Stimulated activated CD8-positive, alpha-beta memory T cell treated with anti-CD3 and anti-CD28 coated beads, Interleukin-12 subunit alpha, Interleukin-12 subunit beta, amount 100 ng/mL, for 1 hour (primary cell): ENCODE measurements around the gene RIPOR2.
A peak's percentile ranks its signal among the peaks of the same experiment; 100 is the strongest.
"Not testable (repeated sequence)": the region's sequence is repeated elsewhere in the genome, so short reads cannot be mapped to it uniquely, and the experiment has no call there.

Experiments
- DNase-seq: peaks from one replicate; pipeline ENCODE4 v3.0.0-alpha.2; 2020; ENCODE audit warnings: low read depth

Gene RIPOR2

DNA sequence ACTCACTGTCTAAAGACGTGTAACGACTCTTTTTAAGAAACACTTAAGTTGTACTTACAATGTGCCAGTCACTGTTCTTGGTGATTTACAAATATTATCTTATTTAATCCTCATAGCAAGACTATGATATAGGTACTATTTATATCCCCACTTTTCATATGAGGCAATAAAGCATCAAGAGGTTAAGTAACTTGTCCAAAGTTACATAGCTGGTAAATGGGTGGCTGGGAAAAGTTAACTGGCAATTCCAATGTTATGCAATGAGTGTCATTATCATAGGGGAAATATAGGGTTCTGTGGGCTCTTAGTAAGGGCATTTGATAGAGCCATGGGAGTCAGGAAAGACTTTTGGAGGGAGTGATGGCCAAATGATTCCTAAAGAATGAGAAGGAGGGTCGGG, 21.4 kb upstream of the RIPOR2 start:
- DNase-seq = no peak

DNA sequence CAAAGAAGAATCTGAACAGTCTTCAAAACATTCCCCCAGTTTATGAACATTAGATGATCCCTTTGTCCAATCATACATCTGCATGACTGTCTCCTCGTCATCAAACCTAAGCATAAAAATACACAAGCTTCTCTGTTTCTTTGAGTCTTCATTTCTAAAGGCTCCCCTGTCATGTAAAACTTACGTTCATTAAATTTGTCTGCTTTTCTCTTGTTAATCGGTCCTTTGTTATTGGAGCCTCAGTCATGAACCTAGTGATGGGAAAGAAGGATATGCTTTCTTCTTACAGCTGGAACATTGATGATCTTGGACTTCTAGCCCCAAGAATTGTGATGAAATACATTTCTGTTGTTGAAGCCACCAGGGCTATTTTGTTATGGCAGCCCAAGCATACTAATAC, 18.0 kb upstream of the RIPOR2 start:
- no peak for DNase-seq

DNA sequence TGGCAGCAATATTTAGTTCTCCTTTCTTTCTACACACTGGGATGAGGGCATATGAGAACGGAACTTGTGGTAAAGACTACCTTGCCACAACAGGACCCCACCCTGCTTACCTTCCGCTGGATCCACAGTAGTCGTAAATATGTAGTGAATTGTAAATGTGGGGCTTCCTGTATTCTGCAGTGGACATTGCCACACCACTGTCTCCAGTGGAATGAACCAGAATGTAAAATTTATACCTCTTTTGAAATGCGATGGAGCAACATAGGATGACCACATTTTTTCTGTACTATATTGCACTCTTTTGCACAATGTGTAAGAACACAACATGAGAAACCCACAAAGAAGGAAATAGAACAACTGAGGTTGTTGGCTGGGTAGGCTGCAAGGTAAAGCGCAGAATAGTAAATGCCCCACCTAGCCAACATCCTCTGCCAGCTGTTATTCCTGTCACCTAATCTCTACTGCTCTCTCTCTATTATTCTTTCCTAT, 16.1 kb upstream of the RIPOR2 start:
- DNase-seq = no peak

DNA sequence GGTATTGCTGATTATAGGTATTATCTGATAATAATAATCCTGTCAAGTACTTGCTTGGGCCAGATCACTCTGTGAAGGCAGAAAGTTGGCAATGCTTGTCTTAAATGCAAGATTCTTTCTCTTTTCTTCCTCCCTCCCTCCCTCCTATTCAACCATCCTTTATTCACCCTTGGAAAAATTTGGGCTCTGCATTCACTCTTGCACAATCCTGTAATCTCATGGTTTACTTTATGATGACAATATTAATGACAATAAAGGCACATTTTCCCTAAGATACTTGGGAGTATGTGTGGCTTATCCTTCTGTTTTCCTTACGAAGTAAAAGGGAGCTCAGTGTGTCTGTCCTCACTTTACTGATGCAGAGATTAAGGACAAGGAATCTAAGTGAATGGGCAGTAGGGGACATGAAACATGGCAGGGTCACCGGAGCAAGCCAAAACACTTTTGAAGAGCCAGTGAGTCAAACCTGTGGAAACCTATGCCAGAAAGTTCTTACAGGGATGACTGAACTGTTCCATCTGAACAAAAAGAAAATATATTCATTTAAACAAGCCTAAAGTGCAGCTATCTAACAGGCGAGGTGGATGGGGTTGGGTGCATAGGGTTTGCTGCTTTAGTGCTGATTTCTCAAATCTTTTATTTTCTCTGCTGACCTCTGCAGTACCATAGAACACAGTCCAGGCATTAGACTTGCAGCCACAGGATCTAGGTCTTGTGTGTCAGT, 14.6 kb upstream of the RIPOR2 start:
- DNase-seq = no peak

DNA sequence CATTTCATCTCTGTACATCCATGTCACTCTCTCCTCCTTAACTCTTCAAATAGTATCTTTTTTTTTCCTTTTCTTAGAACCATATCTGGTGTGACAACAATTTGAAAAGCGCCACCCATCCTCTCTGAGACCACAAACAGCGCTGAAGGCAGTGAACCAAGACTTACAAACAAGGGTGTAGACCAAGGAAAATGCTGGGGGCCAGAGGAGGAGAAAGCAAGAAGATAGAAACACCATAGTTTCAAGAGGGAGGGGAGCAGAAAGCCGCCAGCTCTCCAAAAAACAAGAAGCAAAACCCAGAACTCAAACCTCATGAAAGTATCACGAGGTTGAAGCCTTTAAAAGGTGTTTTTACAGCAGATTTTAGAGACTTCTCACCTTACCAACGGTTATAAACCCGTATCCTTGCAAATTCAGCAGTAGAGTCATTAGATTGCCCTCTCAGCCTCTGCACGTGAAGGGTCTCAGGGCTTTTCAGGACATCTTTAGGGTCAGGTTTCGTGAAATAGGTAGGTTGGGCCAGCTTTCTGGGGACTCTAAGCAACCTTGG, 13.3 kb upstream of the RIPOR2 start:
- DNase-seq = peak; percentile 35

DNA sequence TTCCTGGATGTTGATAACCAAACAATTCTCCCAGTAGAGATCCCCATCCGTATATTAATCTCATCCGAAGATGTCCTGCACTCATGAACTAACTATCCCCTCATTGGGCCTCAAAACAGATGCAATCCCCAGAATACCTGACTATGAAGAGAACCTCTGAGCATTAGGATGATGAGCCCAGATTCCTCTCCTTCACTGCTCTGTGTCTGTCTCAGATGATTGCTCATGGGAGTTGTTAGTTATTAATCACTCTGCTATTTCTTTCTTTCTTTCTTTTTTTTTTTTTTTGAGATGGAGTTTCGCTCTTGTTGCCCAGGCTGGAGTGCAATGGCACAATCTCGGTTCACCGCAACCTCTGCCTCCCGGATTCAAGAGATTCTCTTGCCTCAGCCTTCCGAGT, 12.5 kb upstream of the RIPOR2 start:
- not testable (repeated sequence) for DNase-seq

DNA sequence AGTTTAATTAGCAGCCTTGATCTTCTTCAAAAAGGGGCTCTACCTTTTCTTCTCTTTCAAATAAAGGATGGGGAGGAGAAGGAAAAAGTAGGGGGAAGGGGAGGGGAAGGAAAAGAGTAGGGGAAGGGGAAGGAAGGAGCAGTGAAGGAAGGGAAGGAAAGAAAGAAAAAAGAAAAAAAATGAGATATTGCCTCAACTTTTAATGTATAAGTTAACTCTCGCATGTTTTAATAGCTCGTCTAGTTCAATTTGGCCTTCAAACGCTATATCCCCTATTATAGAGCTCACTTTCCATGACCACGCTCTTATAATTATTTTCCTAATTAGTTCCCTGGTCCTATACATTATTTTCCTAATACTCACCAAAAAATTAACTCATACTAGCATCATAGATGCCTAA, 11.9 kb upstream of the RIPOR2 start:
- no peak for DNase-seq

DNA sequence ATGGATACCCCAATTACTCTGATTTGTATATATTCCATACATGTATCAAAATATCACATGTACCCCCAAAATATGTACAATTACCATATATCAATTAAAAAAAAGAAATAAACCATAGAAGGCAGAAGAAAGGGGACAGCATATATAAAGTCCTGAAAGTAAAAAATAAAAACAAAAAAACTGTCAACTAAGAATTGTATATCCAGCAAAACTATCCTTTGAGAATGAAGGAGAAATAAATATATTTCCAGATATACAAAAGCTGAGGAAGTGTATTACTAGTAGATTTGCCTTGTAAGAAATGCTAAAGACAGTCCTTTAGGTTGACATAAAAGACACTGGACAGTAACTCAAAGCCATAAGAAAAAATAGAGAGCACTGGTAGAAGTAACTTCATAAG, 9.3 kb upstream of the RIPOR2 start:
- DNase-seq = no peak

DNA sequence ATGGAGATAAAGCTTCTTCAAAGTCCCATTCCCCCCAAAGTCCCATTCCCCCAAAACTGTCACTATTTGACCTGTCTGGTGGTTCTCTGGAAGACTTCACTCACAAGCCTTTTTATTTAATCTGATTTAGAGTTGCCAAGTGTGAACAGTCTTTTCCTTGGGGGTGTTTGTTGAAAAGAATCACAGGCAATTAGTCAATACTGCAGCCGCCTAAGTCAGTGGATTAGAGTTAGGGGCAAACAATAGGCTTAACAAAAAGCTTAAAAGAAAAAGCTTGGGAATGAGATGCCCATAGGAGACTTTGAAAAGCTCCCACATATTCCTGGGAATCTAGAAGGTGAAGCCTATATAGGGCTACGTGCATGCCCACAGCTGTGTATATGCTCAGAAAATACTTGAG, 8.0 kb upstream of the RIPOR2 start:
- no peak for DNase-seq

DNA sequence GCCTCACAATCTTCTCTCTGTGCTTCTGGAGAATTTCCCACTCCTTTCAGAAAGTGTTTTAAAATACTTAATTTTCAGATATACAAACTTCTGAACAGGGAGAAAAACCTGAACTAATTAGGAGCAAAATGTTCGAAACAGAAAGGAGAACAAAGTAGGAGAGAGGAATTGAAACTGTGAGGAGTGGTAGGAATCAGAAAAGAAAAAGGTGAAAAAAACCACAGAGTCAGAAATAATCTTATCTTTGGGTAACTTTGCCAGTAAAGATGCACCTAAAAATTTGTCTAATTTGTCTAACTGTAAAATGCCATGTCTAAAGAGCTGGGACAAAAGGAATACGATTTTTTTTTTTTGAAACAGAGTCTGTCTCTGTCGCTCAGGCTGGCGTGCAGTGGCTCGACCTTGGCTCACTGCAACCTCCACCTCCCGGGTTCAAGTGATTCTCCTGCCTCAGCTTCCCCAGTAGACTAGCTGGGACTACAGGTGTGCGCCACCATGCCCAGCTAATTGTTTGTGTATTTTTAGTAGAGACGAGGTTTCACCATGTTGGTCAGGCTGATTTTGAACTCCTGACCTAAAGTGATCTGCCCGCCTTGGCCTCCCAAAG, 4.7 kb upstream of the RIPOR2 start:
- DNase-seq = no peak

DNA sequence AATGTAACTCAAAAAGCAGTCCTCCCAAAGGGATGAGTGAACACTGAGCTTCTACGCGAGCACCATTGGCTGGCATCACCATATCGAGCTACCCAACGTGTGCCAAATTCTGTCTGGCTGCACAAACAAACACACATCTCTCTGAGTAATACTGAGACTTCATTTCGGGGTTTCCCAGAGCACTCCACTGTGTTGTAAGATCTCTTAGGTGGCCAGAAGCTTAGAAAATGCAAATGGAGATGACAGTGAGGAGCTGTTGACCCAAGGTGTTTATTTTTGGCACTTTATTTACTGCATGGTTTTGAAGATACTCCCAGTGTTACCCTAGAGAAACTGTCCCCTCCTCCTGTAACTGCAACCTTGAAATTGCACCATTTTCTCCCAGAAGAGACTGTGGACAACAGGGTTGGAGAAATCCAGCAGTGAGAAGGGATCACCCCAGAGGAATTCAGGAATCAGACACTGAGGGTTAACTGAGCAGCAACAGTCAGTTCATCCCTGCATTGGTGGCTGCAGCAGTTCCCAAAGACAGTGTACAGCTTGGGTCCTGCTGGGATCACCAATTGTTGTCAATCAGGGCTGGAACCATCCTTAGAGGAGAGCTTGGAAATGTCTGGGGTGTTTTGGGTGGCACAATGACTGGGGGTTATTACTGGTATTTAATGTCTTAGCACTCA, 1.0 kb upstream of the RIPOR2 start:
- DNase-seq = peak; percentile 35

DNA sequence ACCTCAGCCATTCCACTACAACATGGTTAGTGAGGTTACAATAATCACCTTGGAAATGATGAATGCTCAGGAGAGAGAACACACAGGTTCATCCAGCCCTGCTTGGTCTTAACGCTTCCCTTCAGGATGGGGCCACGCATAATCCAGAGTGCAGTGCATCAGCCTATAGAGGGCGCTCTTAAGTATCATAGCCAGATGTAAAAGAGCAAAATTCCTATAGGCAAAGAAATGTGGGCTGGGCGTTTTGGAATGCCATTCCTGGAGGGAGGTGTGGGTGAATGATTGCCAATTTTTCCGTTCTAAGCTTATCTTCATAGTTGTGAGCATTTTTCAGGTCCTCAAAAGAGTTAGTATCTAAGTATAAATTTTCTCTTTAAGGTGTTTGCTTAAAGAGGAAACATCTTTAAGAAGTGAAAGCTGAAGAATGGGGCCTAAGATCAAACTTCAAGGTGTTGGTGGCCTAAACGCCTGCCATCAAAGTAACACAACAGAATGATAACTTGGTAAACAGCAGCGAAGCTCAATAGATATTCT, 1.8 kb downstream of the RIPOR2 start:
- DNase-seq = no peak

DNA sequence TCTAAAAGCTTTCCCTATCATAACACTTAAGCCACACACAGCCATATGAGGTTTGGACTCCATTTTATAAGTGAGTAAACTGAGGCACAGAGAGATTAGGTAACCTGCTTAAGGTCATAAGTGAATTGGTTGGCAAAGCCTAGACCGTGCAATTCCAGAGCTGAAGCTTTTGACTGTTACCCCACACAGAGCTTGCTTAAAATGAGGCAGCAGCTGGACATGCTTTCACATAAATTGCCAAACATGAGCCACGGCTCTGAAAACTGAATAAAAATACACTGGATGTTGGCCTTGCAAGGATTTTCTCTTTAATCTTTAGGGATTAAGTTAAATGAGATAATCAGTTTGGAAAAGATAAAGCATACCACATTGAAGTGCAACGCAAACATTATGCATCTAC, 2.5 kb downstream of the RIPOR2 start:
- no peak for DNase-seq

DNA sequence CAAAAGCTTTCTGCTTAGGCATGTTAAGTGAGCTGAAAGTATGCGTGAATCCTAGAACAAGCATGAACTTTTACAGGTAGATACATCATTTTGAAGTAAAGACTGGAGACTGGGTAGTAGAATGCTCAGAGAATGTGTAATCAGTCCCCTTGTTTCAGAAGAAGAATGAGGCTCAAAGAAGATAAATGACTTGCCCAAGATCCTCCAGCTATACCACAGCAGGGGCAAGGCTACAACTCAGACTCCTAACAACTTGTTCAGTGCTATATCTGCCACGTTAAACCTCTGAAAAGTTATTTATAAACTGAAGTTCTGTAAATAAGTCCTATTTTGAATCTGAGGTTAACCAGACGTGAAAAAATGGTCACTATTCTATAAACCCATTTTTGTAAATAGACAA, 2.9 kb downstream of the RIPOR2 start:
- no peak for DNase-seq

DNA sequence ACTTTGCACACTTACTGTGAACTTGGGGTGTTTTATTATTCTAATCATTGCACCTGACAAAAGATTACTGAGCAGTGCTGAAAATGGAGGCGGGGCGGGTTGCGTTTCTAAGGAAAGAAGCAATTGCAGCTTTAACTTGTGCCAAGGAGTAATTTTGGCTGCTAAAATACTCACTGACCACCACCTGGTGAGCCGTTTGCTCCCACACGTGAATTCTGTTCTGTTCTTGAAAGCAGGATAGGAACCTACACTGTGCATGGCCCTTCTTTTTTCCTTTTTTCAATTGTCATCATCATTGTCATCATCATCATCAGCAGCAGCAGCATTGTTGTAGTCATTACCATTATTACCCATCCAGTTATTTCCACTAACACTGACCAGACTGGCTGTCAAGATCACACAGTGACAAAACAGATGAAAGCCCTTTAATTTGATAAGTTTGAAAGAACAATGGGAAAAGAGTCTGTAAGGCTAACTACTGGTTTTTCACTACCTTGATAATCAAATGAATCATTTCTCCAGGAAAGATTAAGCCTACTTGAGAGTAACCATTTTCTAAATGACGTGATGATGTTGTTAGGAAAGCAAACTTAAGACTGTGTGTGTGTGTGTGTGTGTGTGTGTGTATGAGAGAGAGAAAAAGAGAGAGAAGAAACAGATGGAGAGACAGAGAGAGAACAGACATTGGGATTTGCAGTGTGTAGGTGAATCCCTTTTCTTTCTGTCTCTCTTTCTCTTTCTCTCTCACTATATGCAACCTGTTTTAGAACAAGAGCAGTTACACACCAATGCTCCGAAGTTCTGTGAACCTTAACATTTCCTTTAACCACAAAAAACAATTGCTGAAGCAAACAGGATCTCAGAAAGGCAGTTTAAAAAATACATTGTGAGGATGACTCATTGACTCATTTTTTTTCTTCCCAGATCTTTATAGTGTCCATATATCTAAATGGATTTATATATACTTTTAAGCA, 3.8 kb downstream of the RIPOR2 start:
- DNase-seq = no peak

DNA sequence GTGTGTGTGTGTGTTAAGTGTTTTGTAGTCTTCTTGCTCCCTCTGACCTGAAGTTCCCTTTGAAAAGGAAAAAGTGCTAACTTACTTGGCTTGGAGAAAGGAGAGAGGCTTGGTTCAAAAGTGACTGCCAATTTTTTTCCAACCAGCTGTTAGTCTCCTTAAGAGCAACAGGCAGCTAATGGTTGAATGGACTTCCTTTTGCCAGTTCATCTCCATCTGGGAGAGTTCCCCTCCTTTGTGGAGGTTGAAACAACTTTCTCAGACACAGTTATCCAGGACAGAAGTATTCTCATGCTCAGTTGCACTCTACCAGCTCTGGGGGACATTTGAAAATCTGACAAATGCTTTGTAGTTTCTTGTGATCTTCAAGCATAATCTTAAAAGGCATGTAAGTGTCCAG, 4.5 kb downstream of the RIPOR2 start:
- DNase-seq = no peak

DNA sequence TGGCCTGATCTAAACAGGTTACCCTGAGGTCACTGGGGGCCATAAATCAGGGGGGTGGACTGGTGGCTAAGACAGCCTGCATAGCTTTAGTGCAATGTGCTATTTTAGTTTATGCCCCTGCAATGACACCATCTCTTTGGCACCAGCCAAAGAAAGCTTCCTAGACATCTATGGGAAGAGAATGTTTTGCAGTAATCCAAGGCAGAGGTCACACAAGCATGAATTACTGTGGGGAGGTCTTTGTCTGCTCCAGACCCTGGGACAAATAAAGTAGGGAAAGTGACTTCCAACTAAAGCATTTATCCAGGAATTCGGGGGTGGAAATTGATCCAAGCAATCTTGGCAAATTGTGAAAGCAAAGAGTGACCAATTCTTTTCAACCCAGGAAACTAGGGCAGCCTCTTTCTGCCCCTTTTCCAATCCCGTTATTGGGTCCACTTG, 5.3 kb downstream of the RIPOR2 start:
- DNase-seq = no peak

DNA sequence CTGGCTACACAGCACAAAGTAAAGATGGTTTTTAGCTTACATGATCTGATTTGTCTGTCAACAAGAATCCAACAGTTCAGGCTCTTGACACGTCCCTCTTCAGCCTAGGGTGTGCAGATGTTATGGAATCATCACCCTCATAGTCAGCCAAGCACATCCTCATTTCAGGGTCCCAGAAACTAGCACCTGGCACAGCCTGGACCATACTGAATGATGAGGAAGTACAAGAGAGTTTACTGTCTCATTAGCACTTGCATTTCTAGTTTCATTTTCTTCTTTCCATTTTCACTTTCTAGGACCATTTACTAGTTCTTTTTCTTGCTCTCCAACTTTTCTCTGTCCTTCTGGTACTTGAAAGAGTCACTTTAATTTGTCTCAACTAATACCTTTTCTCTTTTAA, 6.5 kb downstream of the RIPOR2 start:
- DNase-seq = no peak

DNA sequence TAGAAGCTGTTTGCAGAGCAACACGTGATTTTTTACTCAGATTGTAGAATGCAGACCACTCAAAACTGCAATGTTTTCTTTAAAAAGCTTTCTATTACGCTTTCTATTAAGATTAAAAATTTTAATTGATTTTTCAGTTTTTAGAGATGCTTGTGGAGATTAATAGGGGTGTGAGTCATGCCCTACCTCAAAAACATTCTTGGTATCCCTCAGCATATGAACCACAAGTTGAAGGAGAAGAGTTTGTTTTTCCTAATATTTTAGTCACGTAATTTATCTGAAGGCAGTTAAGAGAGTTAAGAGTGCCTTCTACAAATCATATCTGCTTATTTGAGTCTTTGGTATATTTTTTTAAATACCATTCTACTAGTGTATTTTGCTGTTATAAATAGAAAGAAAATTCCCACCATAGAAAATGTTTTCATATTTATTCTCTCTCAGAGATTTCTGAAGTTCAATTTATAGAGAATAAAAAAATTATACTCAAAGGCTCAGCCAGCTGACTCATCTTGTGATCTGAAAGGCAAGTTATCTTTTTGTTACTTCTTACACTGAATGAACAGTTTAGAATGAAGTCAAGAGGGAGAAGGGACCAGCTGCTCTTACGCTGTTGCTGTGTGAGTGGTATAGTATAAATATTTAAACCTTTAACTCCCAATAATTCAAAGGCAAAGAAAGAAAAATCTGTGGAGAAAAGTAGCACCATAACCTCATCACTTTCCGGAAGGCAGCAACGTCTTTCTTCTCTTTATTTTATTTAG, 7.6 kb downstream of the RIPOR2 start:
- DNase-seq = no peak

DNA sequence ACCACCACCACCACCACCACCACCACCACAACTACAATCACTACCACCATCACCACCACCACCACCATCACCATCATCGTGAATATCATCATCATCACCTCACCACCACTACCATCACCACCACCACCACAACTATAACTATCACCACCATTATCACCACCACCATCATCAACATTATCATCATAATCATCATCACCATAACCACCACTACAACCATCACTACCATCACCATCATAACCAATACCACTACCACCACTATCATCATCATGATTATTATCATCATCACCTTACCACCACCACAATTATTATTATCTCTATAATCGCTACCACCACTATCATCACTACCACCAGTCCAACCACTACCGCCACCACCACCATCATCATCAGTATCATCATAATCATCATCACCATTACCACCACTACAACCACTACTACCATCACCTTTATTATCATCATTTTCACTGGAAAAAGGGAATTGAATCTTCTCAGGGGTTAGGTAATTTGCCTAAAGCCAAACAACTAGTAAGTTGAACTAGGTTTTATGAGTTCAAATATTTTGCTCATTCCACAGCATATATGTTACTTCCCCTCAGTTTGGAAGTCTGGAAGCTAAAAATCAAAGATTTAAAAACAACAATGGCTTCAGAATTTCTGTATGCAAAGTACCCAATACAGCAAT, 8.3 kb downstream of the RIPOR2 start:
- DNase-seq = no peak
